Mucosa of stomach (tissue), 1 donor: ENCODE results near the gene FRYL.

Source experiments
- H3K27me3 ChIP-seq: one replicate; pipeline ENCODE4 v1.7.0; 2013; ENCODE audit warnings: mild to moderate bottlenecking, low read length; ENCODE audit not compliant: control insufficient read depth, insufficient read depth
- H3K36me3 ChIP-seq: one replicate; pipeline ENCODE4 v1.7.0; 2013; ENCODE audit warnings: low read length; ENCODE audit not compliant: control insufficient read depth, insufficient read depth
- H3K4me1 ChIP-seq: one replicate; pipeline ENCODE4 v1.7.0; 2013; ENCODE audit warnings: mild to moderate bottlenecking, low read length; ENCODE audit not compliant: control insufficient read depth, insufficient read depth
- H3K4me3 ChIP-seq: one replicate; pipeline ENCODE4 v1.7.0; 2013; ENCODE audit warnings: low read length
- H3K9ac ChIP-seq: one replicate; pipeline ENCODE4 v1.7.0; 2013; ENCODE audit warnings: mild to moderate bottlenecking, low read length, moderate library complexity
- H3K9me3 ChIP-seq: one replicate; pipeline ENCODE4 v1.7.0; 2013; ENCODE audit warnings: mild to moderate bottlenecking, low read length, moderate library complexity; ENCODE audit not compliant: control insufficient read depth
- donor health status: Pancreatic carcinoma.

The FRYL gene

GRCh38 chr4:48495941-48496340 is 284.1 kb downstream of the FRYL start:
- H3K9ac ChIP-seq = no peak overlapping the region
- no peaks in the 10 kb centered on the region for H3K9me3 ChIP-seq
- peaks cover 15% of the 10 kb centered on the region for H3K27me3 ChIP-seq
- H3K4me1 ChIP-seq = no peaks in the 10 kb centered on the region
- peaks cover 5% of the 10 kb centered on the region for H3K36me3 ChIP-seq
- no peak overlapping the region for H3K4me3 ChIP-seq

GRCh38 chr4:48493452-48494100 is 286.5 kb downstream of the FRYL start:
- Histone ChIP-seq H3K36me3 (no peaks in the 10 kb centered on the region), H3K4me3 (no peak overlapping the region), H3K4me1 (peaks cover 6% of the 10 kb centered on the region), H3K27me3 (peaks cover 38% of the 10 kb centered on the region), H3K9ac (no peak overlapping the region), H3K9me3 (no peaks in the 10 kb centered on the region)

- Histone ChIP-seq H3K27me3 (peaks cover 46% of the 10 kb centered on the region), H3K4me1 (peaks cover 6% of the 10 kb centered on the region), H3K4me3 (no peak overlapping the region)
Measured at GRCh38 chr4:48491514-48492176, 288.4 kb downstream of the FRYL start.

GRCh38 chr4:48490680-48491513 is 289.2 kb downstream of the FRYL start:
- peaks cover 6% of the 10 kb centered on the region for H3K4me1 ChIP-seq
- H3K36me3 ChIP-seq = no peaks in the 10 kb centered on the region
- H3K4me3 ChIP-seq = no peak overlapping the region
- H3K9ac ChIP-seq = no peak overlapping the region
- peaks cover 46% of the 10 kb centered on the region for H3K27me3 ChIP-seq
- no peaks in the 10 kb centered on the region for H3K9me3 ChIP-seq

More at GRCh38 chr4:48491514-48492176, 288.4 kb downstream of the FRYL start:
- no peak overlapping the region for H3K9ac ChIP-seq
- H3K9me3 ChIP-seq = no peaks in the 10 kb centered on the region
- no peaks in the 10 kb centered on the region for H3K36me3 ChIP-seq

GRCh38 chr4:48490012-48490679 is 289.9 kb downstream of the FRYL start, which contains the start of gene ZAR1:
ZAR1 (plus strand) TSS chr4:48490252; CDS start chr4:48490292, 40 bp downstream.
- peaks cover 48% of the 10 kb centered on the region for H3K27me3 ChIP-seq
- no peak within 1 kb of the TSS for H3K9ac ChIP-seq
- peaks cover 6% of the 10 kb centered on the region for H3K4me1 ChIP-seq
- H3K9me3 ChIP-seq = no peaks in the 10 kb centered on the region
- H3K4me3 ChIP-seq = no peak within 1 kb of the TSS
- H3K36me3 ChIP-seq = no peaks in the 10 kb centered on the region

- no peak overlapping the region for H3K4me3 ChIP-seq
- H3K27me3 ChIP-seq = peaks cover 53% of the 10 kb centered on the region
- H3K9ac ChIP-seq = no peak overlapping the region
- H3K36me3 ChIP-seq = no peaks in the 10 kb centered on the region
- peaks cover 6% of the 10 kb centered on the region for H3K4me1 ChIP-seq
- no peaks in the 10 kb centered on the region for H3K9me3 ChIP-seq
Measured at GRCh38 chr4:48489683-48490011, 290.4 kb downstream of the FRYL start.

GRCh38 chr4:48484494-48485168 is 295.4 kb downstream of the FRYL start:
- Histone ChIP-seq H3K9ac (no peak overlapping the region), H3K36me3 (no peaks in the 10 kb centered on the region), H3K27me3 (peaks cover 55% of the 10 kb centered on the region), H3K4me3 (no peak overlapping the region), H3K4me1 (peaks cover 2% of the 10 kb centered on the region), H3K9me3 (no peaks in the 10 kb centered on the region)

GRCh38 chr4:48483777-48484493 is 296.1 kb downstream of the FRYL start:
- no peak overlapping the region for H3K4me3 ChIP-seq
- H3K9ac ChIP-seq = no peak overlapping the region
- H3K9me3 ChIP-seq = no peaks in the 10 kb centered on the region
- H3K4me1 ChIP-seq = no peaks in the 10 kb centered on the region
- H3K27me3 ChIP-seq = peaks cover 48% of the 10 kb centered on the region
- no peaks in the 10 kb centered on the region for H3K36me3 ChIP-seq

- Histone ChIP-seq H3K9me3 (no peaks in the 10 kb centered on the region), H3K9ac (no peak within 1 kb of the TSS), H3K27me3 (peaks cover 40% of the 10 kb centered on the region), H3K36me3 (no peaks in the 10 kb centered on the region), H3K4me3 (no peak within 1 kb of the TSS), H3K4me1 (no peaks in the 10 kb centered on the region)
Measured at GRCh38 chr4:48483006-48483776, 296.9 kb downstream of the FRYL start, which contains the start of gene SLC10A4. SLC10A4 (plus strand) TSS chr4:48483343; CDS start chr4:48483562, 219 bp downstream.

GRCh38 chr4:48481581-48481980 is 298.5 kb downstream of the FRYL start:
- Histone ChIP-seq H3K9ac (no peak overlapping the region), H3K4me1 (no peaks in the 10 kb centered on the region), H3K4me3 (no peak overlapping the region), H3K9me3 (no peaks in the 10 kb centered on the region), H3K27me3 (peaks cover 36% of the 10 kb centered on the region), H3K36me3 (no peaks in the 10 kb centered on the region)
